AML-193 (cell line): Measurements from ENCODE around the gene PRKG1.

ENCODE experiments used
- DNase-seq, 2 experiments: peaks; one replicate each; lab custom pipeline; 2025; lab: John Stamatoyannopoulos, UW

PRKG1 gene

GRCh38 chr10:52258799-52259425, 1184.6 kb downstream of the PRKG1 start:
- DNase-seq = no peak

DNA sequence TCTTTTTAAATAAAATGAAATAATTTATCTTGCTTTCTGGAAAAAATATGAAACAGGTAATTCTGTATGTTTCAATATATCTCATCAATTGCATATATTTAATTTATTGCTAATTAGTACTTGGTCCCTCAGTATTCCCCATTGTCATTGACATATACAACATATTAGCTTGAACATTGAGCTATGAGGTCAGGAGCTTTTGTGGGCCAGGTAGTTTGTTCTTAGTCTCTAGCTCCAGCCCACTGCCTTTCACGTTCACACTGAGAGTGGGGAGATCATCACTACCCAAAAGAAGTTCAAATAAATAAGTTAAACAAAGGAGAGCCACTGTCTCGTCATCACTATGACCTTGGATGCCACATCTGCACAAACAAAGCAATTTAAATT, 1185.1 kb downstream of the PRKG1 start:
- DNase-seq = no peak

DNA sequence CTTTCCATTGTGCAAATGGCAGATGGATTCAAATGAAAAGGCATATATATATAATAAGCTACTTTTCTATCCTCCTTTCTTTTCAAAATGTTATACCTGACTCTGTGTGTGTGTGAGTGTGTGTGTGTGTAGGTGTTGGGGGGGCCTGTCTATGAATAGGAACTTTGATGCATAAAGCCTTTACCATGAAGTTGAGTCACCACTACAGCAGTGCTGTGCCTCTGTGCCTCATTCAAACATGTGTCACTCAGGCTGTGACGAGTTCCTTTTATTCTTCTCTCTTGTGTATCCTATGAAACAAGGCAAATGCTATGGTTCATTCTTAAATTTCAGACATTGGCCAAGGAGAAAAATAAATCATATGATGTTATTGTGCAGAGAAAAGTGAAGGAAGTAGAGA, 1187.1 kb downstream of the PRKG1 start:
- DNase-seq = no peak

DNA sequence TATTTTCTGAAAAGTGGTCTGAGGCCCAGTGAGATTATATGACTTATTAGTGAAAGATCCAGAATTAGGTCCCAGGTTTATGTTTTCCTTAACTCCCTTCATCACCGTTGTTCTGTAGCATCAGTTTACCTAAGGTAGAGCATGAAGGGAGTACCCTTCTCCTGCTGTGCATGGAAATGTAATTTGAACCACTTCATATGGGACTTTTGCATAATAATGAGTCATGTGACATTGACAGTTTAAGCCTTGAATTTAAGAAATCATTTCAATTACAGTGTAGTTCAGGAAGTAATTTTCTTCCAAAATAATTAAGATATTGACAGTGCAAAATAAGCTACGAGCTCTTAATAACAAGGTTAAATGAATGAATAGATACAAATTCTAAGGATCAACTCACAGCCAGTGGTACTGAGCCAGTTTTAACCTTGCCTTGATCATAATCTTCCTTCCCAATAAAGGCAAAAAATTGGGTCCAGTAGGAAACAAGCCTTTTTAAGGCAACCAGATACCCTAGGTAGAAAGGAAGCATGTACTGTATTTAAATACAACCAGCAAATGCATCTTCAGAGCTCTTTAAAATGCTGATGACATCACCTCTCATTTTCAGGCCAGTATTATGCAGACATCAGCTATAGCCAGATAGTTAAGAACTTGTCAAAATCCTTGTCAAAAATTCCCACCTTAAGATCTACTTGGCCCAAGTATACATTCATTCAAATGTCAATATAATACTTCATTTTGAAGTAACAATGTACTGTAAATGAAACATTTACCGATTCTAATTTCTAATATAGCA, 1191.0 kb downstream of the PRKG1 start:
- no peak for DNase-seq

DNA sequence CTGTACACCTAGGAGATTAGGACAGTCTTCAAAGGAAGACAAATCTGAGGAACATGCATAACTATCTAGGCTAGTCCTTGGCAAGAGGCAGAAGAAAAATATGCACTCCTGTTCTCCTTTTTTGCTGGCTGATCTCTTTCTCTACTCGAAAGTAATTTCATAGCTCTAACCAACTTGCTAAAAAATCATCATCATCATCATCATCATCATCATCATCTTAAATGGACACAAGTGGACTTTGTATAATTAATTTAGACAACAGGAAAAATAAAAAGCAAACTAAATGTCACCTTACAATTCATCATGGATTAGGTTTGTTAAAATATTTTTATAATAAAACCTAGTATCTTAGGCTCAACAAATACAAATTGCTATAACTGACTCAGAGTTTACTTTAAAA, 1192.6 kb downstream of the PRKG1 start:
- no peak for DNase-seq

GRCh38 chr10:52268790-52269189, 1194.5 kb downstream of the PRKG1 start:
- no peak for DNase-seq

GRCh38 chr10:52269233-52269632, 1194.9 kb downstream of the PRKG1 start:
- no peak for DNase-seq

- DNase-seq = no peak
Observed at GRCh38 chr10:52276163-52276562, 1201.9 kb downstream of the PRKG1 start.

- no peak for DNase-seq
Observed at GRCh38 chr10:52276986-52277385, 1202.7 kb downstream of the PRKG1 start.

GRCh38 chr10:52279546-52279945, 1205.3 kb downstream of the PRKG1 start:
- no peak for DNase-seq

DNA sequence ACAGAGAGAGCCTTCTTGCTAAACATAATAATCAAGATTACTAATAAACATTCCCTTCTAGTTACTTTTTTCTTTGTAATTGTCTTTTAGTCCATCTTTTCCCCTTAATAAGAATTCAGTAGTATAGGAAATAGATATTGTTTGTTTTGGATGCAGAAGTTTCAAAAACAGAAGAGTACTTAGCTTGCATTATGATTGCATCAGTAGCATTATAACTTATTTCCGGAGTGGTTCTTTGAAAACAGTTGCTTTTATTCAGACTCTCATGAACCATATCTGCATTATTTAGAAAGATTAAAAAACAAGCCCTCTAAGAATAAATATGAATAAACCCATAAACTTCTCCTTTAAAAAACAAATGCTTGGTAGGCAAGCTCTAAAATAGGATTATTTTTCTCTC, 1205.8 kb downstream of the PRKG1 start:
- DNase-seq = no peak

DNA sequence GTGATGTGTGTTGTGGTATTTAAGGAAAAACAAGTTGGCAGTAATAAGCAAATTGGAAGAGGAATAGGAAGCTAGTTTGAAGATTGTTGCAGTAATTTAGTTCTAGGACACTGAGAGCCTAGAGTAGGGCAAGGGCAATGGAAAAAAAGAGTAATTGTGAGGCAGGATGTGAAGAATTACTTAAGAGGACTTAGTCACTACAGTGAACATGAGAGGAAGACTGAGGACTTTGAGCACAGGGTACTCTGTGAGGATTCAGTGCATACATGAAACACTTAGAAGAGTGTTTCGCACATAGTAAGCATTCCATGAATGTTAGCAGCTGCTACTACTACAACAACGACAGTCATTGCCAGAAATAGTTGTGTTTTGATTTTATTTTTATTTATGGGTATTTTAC, 1208.9 kb downstream of the PRKG1 start:
- no peak for DNase-seq

DNA sequence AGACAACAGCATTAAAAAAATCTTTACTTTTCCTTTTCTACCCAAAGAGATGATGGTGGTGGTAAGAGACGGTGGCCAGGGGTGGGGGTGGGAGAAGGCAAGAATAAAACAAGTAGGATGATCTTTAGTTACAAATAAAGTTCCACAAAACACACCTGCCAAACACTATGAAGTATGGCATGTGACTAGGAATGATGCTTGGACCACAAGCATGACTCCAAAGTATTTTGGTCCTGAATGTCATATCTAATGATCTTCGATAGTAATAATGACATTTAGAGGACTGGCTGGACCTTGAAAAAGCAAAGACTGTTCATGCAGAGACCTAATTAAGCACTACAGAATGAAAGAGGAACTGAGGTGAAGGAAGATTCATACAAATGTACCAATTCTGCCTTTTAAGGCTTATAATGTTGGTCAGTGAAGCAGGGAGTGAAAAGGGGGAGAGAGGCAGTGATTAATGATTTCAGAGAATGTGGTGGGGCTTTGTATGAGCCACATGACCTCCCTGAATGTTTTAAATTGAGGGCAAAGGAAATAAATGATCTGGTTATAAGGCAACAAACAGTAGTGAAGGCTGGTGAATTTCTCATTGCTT, 1210.2 kb downstream of the PRKG1 start:
- no peak for DNase-seq

GRCh38 chr10:52287866-52288265, 1213.6 kb downstream of the PRKG1 start:
- no peak for DNase-seq

DNA sequence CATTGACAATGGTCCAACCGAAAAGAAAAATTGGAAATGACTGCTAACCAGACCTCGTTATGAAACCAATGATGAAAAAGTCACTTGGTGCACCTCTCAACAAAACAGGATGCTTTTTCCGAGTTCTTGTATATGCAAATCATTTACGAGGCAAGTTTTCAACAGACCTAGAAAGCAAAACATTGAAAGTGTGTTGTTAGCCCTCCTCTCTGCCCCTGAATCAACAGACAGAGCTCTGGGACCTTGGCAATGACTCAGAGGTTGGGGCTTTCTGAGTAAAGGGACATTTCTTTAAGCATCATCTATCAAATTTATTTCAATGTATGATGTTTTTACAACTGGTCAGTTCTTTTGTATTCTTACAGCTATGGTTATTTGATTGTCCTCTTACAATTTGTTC, 1223.5 kb downstream of the PRKG1 start:
- DNase-seq = no peak

GRCh38 chr10:52300599-52301277, 1226.5 kb downstream of the PRKG1 start:
- no peak for DNase-seq

DNA sequence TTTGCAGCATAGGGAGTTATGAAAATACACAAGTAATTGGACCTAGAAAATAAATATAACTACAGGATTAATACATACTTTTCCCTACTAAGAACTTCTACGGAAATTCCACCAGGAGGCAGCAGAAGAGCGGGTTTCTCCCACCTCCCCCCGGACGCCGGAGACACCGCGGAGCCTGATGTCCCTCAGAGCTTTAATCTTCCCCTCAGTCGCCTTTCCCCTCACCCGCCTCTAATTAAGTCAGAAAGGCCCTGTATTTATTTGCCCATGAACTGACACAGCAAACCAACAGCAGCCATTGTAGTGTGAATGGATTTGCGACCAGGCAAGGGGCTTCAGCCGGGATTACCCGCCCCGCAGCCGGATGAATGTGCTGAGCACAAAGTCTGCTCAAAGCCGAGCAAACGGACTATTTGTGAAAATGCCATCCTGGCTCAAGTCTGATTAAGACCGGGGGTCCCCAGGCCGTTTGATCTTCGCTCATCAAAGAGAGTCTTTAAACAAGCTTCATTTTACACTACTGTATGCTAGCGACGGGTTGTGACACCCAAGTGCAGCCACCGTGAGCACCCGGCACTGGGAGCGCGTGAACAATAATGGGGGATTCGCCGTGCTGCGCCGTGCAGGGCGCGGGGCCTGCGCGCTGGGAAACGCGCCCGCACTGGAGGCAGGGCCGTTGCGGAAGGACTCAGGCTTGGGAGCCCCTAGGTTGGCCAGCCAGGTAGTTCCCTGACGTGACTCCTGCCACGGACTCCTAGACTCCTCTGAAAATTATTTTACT, 1234.2 kb downstream of the PRKG1 start:
- peak; percentile 23 to 28 for DNase-seq

DNA sequence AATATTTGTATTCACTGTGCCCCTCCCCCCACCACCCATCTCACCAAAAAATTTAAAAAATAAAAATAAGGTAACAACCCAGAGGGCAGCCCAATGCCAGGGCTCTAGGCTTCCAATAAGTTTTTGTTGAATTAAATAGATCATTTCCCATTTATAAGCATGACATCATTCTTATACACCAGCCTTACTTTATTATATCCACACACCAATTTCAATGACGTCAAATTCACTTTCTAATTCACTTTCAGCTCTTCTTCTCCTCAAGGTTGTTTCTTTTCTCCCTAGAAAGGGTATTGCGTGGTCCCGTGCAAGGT, 1238.6 kb downstream of the PRKG1 start:
- no peak for DNase-seq

GRCh38 chr10:52313256-52313932, 1239.1 kb downstream of the PRKG1 start:
- no peak for DNase-seq

GRCh38 chr10:52313933-52314821, 1239.9 kb downstream of the PRKG1 start, which contains the start of gene DKK1:
Gene DKK1, plus strand, starts transcription at chr10:52314281. Its CDS starts 154 bp downstream, at chr10:52314435.
- DNase-seq = no peak
